ENCODE results near the gene SERPINA3.
"Not testable (repeated sequence)": the region's sequence is repeated elsewhere in the genome, so short reads cannot be mapped to it uniquely, and the experiment has no call there.

Gene SERPINA3

DNA sequence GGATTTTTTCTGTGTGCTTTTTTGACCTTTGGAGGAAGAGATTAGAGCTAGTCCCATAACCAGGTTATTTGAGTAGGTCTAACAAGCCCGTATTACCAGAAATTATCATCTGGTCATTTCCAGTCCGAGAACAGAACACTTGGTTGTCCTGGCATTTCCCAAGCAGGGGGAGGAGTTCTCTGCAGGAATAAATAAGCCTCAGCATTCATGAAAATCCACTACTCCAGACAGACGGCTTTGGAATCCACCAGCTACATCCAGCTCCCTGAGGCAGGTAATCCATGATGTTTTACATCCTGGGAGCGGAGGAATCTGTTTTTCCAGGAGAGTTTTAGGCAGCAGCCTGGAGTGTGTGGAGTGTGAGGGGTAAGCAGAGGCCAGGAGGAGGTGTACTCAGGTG lies at the start of gene SERPINA3:
SERPINA3 (plus strand) TSS at position 218 of the 400 bp plus-strand sequence. CDS start 2,051 bp downstream, outside the sequence.
- TF ChIP-seq GATA1 (IDR thresholded peaks at IDR 0.05; ENCODE audit: low read depth, low read length) (no peak), POLR2A (IDR thresholded peaks at IDR 0.05; ENCODE audit: low read length) (no peak)
- DNase-seq: no peak

DNA sequence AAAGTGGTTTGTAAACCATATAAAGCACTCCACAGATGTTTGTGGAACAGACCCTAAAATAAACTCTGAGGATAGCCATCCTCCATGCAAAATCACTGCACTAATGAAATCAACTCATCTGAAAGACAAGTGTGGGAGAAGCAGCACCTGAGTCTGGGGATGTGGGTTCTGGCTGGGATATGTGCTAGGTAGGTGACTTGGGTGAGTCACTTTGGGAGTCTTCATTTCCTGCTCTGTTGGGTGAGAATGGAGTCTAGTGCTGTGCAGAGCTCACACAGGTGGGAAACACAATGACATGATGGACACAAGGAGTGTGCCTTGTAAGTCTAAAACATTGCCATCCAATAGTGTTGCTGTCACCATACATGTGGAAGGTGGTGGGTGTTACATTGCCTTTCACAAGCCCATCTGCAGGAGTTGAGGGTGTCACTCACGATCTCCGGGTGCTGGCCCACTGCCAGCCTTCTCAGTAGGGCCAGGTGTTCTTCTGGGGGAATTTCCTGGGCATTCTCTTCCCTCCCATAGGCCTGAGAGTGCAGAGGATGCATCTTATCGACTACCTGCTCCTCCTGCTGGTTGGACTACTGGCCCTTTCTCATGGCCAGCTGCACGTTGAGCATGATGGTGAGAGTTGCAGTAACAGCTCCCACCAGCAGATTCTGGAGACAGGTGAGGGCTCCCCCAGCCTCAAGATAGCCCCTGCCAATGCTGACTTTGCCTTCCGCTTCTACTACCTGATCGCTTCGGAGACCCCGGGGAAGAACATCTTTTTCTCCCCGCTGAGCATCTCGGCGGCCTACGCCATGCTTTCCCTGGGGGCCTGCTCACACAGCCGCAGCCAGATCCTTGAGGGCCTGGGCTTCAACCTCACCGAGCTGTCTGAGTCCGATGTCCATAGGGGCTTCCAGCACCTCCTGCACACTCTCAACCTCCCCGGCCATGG lies 49.0 kb upstream of the SERPINA3 start:
- no peak for DNase-seq
- TF ChIP-seq GATA1 (IDR thresholded peaks at IDR 0.05; ENCODE audit: low read depth, low read length) (no peak), POLR2A (IDR thresholded peaks at IDR 0.05; ENCODE audit: low read length) (no peak)

DNA sequence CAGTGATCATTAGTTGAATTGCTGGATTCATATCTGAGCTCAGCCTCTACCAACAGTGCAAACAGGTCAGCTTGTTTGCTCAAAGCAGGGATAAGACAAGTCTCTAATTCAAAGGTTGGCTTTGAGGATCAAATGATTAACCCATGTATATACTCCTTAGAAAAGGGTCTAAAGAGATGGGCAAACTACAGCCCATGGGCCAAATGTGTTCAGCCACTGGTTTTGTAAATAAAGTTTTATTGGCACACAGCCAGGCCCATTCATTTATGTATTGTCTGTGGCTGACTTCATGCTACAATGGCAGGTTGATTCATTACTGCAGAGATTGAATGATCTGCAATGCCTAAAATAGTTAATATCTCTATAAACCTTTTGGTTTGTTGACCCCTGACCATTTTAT lies 47.8 kb upstream of the SERPINA3 start:
- TF ChIP-seq GATA1 (IDR thresholded peaks at IDR 0.05; ENCODE audit: low read depth, low read length): no peak
- no peak for TF ChIP-seq POLR2A (IDR thresholded peaks at IDR 0.05; ENCODE audit: low read length)

DNA sequence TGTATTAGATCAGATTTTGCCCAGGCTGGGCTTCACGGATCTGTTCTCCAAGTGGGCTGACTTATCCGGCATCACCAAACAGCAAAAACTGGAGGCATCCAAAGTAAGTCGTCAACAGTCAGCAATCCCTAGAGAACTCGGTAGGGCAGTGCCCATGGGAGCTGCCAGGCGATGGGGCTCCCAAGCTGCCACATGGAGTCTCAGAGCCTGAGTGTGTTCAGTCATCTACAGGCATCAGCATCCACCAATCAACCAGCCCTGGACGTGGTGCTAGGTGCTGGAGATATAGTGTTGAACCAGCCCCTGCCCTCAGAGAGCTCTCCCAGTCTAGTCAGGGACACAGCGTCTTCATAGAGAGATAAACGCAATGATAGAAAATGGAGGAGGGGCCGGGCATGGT lies 44.0 kb upstream of the SERPINA3 start:
- DNase-seq: no peak
- no peak for TF ChIP-seq POLR2A (IDR thresholded peaks at IDR 0.05; ENCODE audit: low read length)
- TF ChIP-seq GATA1 (IDR thresholded peaks at IDR 0.05; ENCODE audit: low read depth, low read length): no peak

More for the DNA sequence above, 47.8 kb upstream of the SERPINA3 start:
- DNase-seq: no peak

DNA sequence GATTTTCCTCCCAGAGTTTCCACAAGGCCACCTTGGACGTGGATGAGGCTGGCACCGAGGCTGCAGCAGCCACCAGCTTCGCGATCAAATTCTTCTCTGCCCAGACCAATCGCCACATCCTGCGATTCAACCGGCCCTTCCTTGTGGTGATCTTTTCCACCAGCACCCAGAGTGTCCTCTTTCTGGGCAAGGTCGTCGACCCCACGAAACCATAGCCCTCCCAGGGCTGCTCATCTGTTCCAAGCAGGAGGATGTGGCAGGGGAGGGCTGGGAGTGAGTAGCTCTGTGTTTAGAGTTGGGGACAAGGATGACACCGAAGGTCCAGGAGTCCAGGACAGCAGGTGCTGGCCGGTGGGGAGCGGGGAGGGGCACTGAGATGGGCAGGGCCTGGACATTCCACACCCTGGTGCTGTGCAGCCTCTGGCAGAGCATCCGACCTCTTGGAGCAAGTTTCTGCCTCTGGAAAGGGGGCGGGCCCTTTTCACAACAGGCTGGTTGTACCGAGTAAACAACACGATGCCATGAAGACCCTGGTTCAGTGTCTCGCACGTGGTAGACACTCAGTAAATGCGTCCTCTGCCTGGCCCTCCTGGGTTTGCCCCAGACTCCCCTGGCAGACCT lies 42.7 kb upstream of the SERPINA3 start:
- TF ChIP-seq GATA1 (IDR thresholded peaks at IDR 0.05; ENCODE audit: low read depth, low read length): no peak
- TF ChIP-seq POLR2A (IDR thresholded peaks at IDR 0.05; ENCODE audit: low read length): no peak
- DNase-seq: no peak

DNA sequence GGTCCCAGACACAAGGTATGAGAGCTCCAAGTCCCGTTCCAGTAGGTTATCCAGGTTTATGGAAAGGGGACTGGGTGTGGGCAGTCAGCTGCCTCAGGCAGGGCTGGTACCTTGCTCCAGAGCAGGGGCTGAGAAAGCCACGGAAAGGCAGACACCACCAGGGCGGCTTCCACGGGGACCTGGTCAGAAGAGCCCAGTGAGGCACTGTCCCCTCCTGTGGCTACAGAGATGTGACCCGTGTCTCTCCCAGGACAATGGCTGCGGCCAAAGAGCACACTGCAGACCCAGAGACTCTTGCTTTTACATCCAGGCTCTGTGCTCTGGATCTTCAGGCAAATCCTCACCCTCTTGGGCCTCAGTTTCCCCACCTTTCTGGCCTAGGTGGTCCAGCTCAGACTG lies 42.2 kb upstream of the SERPINA3 start:
- no peak for DNase-seq
- TF ChIP-seq POLR2A (IDR thresholded peaks at IDR 0.05; ENCODE audit: low read length): no peak
- no peak for TF ChIP-seq GATA1 (IDR thresholded peaks at IDR 0.05; ENCODE audit: low read depth, low read length)

DNA sequence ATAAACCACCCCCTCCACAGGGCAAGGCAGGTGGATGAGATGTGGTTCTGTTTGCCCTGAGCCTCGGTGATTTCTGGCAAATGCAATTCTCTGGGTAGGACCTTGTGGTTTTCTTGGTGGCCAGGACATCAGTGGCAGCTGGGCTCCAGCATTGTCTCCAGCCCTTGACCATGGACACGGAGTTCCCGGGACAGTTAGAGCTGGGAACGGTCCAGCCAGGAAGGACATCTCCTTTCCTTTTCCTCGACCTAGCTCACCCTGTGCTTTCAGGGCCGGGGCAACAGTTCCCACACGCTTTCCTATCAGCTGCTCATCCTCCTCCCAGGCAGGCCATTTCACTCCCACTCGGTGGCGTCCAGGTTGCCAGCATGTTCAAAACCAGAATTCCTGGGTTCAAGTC lies 41.8 kb upstream of the SERPINA3 start:
- no peak for DNase-seq
- TF ChIP-seq GATA1 (IDR thresholded peaks at IDR 0.05; ENCODE audit: low read depth, low read length): no peak
- TF ChIP-seq POLR2A (IDR thresholded peaks at IDR 0.05; ENCODE audit: low read length): no peak

DNA sequence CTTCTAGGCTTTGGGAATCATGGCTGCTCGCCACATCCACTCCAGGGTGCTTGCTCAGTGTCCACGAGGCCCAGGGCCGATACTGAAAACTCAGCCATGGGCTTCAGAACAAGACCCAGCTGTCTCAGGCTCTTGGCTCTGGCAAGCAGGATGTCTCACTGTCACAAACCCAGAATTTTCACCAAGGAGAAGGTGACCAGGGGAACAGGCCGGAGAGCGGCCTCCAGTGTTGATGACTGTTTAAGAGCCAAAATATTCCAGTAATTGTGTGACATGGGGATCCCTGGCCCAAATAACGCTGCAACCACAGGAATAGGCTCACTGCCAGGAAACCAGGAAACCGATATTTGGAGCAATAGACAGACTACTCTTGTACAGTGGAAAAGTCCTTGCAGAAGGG lies 40.8 kb upstream of the SERPINA3 start:
- DNase-seq: no peak
- no peak for TF ChIP-seq GATA1 (IDR thresholded peaks at IDR 0.05; ENCODE audit: low read depth, low read length)
- TF ChIP-seq POLR2A (IDR thresholded peaks at IDR 0.05; ENCODE audit: low read length): no peak

DNA sequence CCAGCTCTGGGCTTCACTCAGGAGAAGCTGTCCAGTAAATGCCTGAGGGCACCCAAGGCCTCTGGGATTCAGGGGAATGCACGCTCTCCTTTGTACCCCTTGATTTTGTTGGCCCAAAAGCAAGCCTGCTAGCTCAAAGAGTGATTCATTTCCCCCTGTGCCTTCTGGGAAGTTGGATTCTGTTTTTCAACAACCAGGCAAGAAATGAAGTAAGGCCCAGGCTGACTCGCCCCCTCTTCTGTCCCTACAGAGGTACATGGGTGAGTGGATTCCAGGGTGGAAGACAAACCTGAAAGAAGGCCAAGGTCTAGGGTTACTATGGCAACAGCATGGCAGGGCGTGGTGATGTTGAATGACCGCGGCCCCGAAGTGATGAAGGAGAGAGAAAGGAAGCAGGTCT lies 40.2 kb upstream of the SERPINA3 start:
- TF ChIP-seq POLR2A (IDR thresholded peaks at IDR 0.05; ENCODE audit: low read length): no peak
- DNase-seq: no peak

DNA sequence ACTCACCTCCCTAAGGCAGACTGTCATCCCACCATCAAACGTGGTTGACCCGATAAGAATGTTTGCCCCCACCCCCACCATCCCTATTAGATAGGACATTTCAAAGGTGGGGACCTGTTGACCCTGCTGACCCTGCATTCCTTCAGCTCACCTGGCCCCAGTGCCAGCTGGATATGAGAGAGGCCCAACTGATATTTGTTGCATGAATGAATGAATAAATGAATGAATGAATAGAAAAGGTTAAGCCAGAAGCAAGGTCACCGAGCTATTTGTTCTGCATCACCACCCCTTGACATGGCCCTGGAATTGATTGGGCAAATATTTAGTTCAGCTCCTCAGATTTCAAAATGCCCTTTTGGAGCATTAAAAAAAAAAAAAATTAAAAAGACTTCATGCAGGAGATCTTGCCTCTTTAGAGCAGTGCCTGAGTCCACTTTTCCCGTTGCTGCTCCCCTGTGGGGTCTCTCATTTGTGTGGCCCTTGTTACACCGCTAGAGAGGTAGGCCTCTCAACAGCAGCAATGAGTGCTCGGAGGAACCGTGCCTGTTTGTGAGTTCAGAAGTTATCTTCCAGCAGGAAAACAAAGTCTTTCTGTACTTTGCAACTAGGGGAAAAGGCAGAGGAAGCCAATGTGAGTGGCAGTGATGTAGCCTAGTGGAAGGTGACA lies 39.4 kb upstream of the SERPINA3 start:
- DNase-seq: no peak
- TF ChIP-seq GATA1 (IDR thresholded peaks at IDR 0.05; ENCODE audit: low read depth, low read length): no peak
- no peak for TF ChIP-seq POLR2A (IDR thresholded peaks at IDR 0.05; ENCODE audit: low read length)

DNA sequence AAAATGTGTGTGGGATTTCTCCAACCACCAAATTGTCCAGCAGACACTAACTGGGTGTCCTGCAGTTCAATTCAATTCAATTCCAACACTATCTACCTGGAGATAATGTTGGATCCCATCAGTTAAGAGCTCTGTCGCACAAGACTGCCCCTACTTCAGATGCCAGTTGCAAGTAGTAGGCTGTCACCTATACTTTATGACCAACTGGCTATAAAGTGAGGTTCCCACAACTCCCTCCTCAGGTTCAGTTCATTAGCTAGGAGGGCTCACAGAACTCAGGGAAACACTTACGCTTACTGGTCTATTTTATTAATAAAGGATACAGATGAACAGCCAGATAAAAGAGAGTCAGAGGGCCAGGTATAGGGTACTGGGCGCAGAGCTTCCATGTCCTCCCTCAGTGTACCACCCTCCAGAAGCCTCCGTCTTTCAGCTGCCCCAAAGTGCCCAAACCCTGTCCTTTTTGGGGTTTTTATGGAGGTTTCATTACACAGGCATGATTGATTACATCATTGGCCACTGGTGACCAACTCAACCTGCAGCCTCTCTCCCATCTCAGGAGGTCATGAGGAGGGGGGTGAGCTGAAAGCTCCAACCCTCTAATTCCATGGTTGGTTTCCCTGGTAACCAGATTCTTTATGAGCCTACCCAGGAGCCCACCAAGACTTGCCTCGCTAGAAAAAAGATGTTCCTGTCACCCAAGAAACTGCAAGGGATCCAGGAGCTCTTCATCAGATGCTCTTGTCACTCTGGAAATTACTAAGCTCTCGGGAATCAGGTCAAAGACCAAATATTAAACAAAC lies 38.5 kb upstream of the SERPINA3 start:
- DNase-seq: no peak
- TF ChIP-seq POLR2A (IDR thresholded peaks at IDR 0.05; ENCODE audit: low read length) (no peak), GATA1 (IDR thresholded peaks at IDR 0.05; ENCODE audit: low read depth, low read length) (no peak)

DNA sequence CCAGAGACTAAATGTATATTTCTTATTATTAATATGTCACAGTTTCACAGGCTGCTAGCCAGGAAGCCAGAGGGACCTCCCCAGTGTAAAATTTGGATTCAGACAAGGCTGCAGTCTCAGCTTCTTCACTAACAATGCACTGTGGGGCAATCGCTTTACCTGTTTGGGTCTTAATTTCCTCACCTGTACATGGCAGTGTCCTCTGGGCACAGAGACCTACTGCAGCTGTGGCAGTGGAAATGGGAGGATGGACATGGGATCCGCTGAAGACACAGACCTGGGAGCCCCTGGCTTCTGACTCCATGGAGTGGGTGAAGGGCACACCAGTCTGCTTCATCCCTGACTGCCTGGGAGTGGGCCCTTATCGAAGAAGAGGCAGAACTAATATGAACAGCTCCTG lies 37.9 kb upstream of the SERPINA3 start:
- TF ChIP-seq GATA1 (IDR thresholded peaks at IDR 0.05; ENCODE audit: low read depth, low read length) (no peak), POLR2A (IDR thresholded peaks at IDR 0.05; ENCODE audit: low read length) (no peak)
- no peak for DNase-seq

DNA sequence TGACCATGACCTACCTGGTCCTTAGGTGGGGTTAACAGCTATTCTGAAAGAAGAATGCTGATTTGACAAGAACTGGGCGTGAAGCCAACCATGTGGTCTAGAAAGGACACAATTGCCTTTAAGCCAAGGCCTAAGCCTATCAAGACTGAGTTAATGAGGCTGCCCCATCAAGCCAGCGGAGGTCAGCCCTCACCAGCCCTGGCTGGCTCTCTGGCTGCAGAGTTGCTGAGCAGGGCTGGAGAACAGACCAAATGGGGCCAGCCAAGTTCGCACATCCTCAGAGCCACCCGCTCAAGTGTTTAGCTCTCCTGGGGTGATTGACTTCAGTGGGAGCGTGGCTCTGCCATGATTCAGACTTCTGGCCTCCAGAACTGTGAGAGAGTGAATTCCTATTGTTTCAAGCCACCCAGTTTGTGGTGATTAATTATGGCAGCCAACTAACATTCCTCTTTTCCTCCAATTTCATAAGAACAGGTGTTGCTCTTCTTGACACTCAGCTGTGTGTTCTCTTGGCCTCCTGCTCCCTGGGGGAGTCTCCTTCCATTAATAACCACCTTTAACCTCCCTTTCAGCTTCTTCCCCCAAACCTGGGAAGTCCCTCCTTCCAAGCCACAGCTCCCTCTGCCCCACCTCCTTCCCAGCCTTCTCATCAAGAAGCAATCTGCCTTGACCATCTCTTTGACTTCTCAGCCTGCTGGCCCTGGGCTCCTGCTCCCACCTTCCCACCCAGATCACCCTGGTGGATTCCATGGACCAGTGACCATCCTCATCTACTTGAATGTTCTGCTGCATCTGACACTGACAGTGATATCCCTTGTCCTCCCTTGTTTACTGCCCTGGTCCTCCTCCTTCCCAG lies 36.2 kb upstream of the SERPINA3 start:
- no peak for DNase-seq
- no peak for TF ChIP-seq GATA1 (IDR thresholded peaks at IDR 0.05; ENCODE audit: low read depth, low read length)
- no peak for TF ChIP-seq POLR2A (IDR thresholded peaks at IDR 0.05; ENCODE audit: low read length)

DNA sequence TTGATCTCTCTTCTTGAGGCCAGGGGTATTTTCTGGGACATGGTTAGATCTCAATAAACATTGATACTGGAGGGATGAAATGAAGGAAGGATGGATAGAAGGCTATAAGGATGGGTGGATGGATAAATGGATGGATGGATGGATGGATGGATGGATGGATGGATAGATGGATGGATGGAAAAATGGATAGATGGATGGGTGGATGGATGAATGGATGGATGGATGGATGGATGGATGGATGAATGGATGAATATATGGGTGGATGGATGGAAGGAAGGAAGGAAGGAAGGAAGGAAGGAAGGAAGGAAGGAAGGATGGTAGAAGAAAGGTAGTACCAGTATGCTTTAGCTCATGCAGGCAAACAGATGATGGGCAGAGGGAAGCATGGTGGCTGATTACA lies 34.7 kb upstream of the SERPINA3 start:
- not testable (repeated sequence) for DNase-seq
